ENCODE data around the gene FRYL.

Gene FRYL

GRCh38 chr4:48620831-48621230 lies 159.2 kb downstream of the FRYL start:
- DNase-seq (ENCODE audit: low read depth, low spot score) = no peak

- no peak for DNase-seq (ENCODE audit: low read depth, low spot score)
Measured at GRCh38 chr4:48620093-48620492, 160.0 kb downstream of the FRYL start.

DNA sequence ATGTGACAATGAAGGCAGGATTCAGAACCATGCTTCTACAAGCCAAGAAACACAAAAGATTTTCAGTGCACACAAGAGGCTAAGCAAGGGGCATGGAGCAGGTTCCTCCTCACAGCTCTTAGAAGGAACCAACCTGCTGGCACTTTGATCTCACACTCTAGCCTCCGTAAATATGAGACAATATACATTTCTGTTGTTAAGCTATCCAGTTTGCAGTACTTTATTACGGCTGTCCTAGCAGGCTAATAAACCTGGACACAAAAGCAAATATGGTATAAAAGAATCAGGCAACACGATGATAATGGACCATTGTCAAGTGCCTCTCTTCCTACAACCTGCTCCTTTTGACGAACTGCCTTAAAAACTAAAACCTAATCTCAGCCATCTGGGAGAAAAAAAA lies 175.6 kb downstream of the FRYL start:
- DNase-seq (ENCODE audit: low read depth, low spot score) = no peak

DNA sequence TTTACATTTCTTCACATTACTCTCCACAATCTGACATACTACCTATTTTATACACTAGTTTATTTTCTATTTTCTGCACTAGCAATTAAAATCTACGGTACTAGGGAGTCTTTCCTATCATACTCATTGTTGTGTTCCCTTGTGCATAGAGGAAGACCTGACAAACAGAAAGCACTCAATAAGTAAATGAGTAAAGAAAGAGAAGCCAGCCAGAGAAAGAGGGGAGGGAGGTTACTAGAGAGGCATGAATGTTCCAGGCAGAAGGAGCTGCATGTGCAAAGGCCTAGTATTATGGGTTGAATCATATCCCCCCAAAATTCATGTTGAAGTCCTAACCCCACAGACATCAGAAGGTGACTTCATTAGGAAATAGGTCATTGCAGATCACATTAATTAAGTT lies 176.0 kb downstream of the FRYL start:
- DNase-seq (ENCODE audit: low read depth, low spot score) = no peak

DNA sequence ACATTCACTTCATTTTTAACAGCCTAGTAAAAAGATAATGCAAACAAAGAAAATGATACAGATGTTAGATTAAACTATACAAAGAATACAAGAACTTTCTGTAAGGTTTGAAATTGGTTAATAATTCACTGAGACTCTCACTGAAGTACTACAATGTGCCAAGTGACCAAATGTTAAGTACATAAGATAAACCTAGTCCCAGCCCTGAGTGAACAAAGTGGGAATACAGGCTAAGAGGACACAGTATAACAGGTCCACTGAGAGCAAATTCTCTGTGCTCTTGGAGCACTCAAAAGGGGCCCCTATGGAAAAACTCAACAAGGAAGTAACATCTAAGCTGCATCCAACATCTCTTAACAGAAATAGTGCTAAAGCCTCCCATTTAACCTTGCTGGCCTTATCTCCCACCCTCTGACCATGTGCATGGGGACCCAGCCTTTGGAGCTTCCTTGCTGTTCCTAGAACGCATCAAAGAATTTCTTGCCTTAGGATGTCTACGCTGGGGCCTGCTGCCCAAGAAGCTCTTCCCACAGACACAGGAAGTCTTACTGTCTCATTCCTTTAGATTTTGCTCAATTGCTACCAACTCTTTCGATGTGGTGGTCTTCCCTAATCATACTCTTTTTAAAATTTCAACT lies 176.6 kb downstream of the FRYL start:
- DNase-seq (ENCODE audit: low read depth, low spot score) = no peak

DNA sequence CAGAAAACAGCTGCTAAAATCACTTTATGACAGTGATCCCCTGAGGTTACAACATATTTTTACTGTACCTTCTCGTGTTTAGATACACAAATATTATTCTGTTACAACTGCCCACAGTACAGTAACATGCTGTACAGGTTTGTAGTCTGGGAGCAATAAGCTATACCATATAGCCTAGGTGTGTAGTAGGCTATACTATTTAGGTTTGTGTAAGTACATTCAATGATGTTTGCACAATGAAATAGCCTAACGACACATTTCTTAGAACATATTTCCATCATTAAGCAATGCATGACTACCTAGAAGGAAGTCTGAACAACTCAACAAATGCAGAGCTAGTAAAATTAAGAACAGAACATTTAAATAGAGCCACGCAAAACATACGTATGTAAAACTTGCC lies 177.3 kb downstream of the FRYL start:
- no peak for DNase-seq (ENCODE audit: low read depth, low spot score)

GRCh38 chr4:48602222-48602621 lies 177.9 kb downstream of the FRYL start:
- no peak for DNase-seq (ENCODE audit: low read depth, low spot score)

DNA sequence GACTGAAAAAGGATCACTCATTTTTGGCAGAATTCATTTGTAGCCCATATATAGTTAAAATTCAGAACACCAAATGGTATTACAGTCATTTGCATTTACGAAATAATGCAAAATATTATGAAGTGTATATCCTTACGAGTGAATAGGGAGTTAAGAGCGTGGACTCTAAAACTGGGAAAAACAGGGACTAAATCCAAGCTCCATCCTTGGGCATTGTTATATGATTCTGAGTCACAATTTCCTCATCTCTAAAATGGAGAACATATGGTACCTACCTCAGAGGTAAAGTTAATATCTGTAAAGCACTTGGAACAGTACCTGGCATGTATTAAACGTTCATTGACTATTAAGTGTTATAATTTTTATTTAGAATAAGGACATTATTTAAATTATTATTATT lies 183.7 kb downstream of the FRYL start:
- DNase-seq (ENCODE audit: low read depth, low spot score) = no peak

DNA sequence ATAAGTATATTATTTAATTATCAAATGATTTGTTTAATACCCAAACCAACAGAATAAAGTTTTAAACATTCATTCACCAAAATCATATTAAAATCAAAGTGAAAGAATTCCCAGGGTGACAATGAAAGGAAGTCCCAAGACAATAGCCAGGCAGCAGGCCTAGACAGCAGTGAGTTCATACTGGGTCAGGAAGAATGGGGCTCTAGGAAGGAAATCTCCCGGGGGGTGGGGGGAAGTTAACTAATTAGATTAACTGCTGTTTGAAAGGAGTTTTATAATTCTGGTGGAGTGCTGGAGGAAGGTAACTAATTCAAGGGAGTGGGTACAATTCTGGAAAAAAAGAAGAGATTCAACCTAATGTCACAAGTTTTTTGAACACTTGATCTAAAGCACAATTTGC lies 185.9 kb downstream of the FRYL start:
- peak; percentile 5 for DNase-seq (ENCODE audit: low read depth, low spot score)

DNA sequence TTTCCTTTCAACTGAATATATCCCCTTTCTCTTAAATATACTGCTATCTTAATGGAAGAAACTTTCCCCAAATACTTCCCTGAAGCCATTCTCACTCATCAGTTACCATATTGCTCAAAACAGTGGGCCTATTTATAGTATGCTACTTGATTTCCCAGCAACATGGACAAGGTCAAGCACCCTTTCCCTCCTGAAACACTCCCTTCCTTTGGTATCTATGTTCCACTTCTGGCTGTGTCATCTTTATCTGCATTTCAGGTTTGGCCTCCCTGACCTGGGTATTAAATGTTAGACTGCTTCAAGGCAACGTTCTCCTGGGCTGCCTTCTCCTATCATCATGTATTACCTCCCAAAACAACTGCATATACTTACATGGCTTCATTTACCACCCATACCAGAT lies 188.7 kb downstream of the FRYL start:
- DNase-seq (ENCODE audit: low read depth, low spot score) = no peak

GRCh38 chr4:48590884-48591283 lies 189.2 kb downstream of the FRYL start:
- DNase-seq (ENCODE audit: low read depth, low spot score) = no peak

- no peak for DNase-seq (ENCODE audit: low read depth, low spot score)
Measured at GRCh38 chr4:48589098-48589445, 191.0 kb downstream of the FRYL start.

DNA sequence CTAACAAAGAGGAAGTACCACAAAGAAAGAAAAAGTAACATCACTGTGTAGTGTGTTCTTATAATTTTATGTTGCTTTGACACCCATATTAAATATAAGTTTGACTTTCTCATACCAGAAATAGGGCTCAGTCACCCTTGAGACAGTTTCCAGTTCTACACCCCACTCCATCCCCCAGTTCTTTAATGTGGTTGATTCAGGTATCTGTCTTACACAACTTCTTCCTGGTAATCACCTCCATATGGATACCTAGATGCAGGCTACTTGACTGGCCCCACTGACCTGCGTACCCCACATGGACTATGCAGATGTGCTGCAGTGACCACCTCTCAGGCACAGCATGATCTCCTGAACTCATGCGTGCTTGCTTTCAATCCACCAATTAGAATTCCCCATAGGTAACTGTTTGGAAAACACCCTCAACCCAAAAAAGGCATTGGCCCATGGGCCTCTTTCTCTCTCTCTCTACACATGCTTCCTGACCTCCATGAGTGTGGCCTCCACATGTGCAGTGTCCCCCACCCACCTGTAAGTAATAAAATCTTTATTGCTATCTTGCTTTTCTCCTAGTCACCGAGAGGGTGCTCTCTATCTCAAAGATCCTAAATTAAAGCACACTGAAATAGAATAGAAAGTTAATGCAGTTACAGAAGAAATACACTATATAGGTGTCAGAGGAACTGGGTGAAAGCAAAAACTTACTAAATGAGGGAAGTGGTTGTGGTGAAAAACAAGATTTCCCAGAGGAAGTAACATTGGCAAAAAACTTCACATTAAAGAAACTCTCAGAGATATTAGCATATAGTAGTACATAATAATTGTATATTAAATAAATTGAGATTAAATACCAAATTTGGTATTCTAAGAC lies 191.6 kb downstream of the FRYL start:
- DNase-seq (ENCODE audit: low read depth, low spot score) = no peak

DNA sequence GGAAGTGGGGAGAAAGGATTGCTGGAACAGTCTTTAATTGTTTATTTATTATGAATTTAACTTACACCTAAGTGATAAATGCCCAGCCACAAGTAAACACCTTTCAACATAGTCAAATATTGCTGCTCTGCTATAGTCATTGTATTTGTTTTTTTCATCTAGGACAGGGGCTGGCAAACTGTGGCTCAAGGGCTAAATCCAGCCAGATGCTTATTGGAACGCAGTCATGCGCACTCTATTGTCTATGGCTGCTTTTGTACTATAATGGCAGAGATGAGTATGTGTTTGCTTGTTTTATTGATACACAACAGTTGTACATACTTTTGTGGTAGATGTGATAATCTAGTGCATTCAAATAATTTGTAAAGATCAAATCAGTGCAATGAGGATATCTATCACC lies 194.7 kb downstream of the FRYL start:
- DNase-seq (ENCODE audit: low read depth, low spot score) = no peak

DNA sequence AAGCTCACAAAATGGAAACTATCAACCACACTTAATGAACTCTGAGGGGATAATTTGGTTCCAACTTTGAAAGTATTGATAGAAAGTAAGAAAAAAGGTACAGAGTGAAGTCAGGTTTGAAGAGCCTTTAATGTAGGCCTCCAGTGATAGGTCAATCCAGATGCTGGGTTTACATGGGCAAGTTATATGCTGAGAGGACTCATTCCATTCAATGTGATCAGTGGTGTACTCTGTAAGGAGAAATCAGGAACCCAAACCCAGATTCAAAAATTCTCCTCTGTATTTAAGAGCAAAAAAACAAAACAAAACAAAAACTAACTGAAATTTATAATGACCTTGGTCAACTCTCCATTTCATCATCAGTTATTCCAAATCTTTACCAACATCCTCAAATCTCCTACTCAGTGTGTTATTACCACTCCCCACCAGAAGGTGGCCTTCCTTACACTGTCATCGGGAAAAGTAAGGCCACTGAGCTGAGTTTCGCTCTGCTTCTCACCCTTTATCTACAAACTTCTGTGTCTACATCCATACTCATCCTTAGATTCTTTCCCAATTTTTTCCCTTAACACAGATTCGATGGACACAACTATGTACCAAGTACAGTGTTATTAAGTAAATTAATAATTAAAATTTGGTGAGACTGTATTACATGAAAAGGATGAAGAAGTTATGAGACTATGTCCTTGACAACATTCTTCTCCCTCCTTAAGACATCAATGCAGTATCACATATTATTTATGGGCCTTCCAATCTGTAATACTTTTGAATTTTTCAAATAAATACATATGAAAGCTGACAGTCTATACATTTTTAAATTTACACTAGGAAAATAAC lies 201.7 kb downstream of the FRYL start:
- peak; percentile 38 for DNase-seq (ENCODE audit: low read depth, low spot score)

GRCh38 chr4:48575964-48576363 lies 204.1 kb downstream of the FRYL start:
- no peak for DNase-seq (ENCODE audit: low read depth, low spot score)

DNA sequence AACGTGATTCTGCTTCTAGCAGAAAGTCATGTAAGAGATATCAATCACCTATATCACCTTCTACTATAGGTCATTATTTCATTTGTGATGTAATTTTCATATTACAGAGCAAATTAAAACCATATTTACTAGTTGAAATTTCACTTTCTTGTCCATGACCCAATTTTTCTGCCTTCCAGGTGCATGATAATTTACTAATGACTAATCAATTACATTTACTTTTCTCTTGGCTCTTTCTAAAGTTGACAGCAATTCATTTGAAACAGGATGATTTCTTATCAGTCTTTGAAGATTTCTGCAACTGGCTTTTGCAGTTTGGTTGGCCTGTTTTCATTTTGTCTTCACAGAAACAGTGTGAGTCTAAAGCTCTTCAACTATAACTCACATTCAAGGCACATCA lies 208.6 kb downstream of the FRYL start:
- DNase-seq (ENCODE audit: low read depth, low spot score) = no peak

DNA sequence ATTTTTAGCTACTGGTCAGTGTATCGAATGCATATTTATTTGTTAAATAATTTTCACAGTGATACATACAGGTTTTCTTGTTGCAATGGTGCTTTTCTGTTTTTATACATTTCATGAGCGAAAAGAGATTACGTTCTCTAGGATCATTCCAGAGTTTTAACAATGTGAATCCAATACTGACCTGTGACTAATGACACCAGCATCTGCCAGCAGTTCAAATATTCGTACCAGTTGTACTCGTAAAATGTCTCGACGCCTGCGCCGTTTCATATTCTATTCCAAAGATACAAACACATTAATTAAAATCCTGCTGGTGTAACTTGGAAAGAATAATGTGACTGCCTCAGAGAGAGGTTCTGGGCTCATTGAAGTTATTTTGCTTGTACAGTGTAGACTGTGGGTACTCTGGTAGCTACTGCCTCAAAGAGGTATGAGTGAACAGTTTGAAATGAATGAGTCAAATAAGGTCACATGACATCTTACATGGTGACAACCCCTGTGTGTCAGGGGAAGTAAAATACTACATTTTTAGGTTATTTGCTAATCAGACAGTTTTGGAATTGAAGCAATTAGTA lies 209.3 kb downstream of the FRYL start:
- DNase-seq (ENCODE audit: low read depth, low spot score) = no peak

GRCh38 chr4:48566034-48566384 lies 214.1 kb downstream of the FRYL start:
- no peak for DNase-seq (ENCODE audit: low read depth, low spot score)

DNA sequence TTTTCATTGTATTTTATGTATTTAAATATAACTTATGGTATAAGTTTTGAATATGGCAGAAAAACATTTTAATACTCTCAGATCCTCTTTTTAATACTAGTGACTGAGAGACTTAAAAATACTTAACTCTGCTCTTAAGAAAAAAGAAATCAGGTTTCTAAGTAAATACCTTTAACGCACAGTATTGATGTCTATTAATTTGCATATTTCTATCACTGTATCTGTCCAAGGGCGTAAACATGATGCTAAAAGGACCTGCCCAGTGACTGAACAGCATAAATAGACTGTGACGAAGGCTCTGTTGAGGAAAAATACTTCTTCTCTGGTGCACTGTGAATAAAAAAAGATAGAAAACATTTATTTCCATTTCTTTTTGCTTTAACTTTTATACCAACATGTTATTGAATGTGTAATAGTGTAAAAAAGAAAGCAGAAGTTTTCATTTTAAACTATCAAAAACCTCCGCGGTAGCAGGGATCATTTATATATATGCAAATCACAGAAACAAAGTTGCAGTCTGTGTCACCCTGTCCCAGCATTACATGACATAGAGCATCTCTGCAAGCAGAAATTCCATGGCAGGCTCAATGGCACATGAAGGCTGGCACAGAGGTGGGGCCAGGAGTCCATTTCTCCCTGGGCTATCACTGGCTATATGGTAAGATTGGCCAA lies 214.6 kb downstream of the FRYL start:
- DNase-seq (ENCODE audit: low read depth, low spot score) = no peak

DNA sequence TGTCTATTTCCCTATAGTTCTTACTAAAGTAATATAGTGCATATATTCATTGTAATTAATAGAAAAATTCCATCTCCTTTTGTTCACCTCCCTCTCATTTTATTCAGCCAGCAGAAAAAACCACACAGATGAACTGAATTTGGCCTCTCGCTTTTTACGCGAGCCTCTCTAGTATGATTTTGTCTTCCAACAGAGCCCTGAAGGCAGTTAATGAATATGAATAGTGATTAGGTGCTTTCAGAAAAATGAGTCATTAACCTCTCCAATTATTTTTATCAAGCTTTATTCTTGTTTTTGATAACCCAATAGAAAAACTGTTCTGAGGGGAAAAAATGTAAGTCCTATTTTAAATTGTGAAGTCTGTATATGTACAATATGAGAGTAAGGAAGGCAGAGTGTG lies 215.9 kb downstream of the FRYL start:
- no peak for DNase-seq (ENCODE audit: low read depth, low spot score)

DNA sequence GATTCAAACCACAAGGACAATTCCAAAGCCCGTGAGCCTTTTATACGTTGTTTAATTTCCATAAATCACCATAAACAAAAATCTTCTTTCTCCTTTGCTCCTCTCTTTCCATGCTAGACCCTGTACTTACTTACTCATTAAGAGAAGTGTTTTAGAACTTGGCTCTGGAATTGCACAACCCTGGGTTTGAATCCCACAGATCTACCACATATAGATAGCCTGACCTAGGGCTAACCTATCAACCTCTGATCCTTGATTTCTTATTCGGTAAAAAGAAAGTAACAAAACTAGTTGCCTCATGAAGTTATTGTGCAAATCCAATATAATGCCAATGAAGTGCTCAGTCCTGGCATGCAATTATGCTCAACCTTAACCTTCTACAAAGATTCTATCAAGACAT lies 221.3 kb downstream of the FRYL start:
- no peak for DNase-seq (ENCODE audit: low read depth, low spot score)
